Nephron (organoid): ENCODE results near the gene CBX2.

Source experiments
- H3K27ac Mint-ChIP-seq, 3 experiments: 2 replicates each; pipeline ENCODE4 v1.8.0; 2020; ENCODE audit warnings: mixed read lengths in 3 of 3, mild to moderate bottlenecking in 2 of 3, moderate library complexity in 1 of 3
- H3K27me3 Mint-ChIP-seq: 2 replicates; pipeline ENCODE4 v1.8.0; 2021; ENCODE audit warnings: low read depth, mild to moderate bottlenecking, moderate library complexity, mixed read lengths
- H3K36me3 Mint-ChIP-seq: 2 replicates; pipeline ENCODE4 v1.8.0; 2020; ENCODE audit warnings: low read depth, mixed read lengths
- H3K4me1 Mint-ChIP-seq: 2 replicates; pipeline ENCODE4 v1.8.0; 2020; ENCODE audit warnings: mixed read lengths
- H3K4me3 Mint-ChIP-seq, 3 experiments: 2 replicates each; pipeline ENCODE4 v1.8.0; 2020; ENCODE audit warnings: mild to moderate bottlenecking in 3 of 3, mixed read lengths in 3 of 3, moderate library complexity in 2 of 3
- H3K9me3 Mint-ChIP-seq: 2 replicates; pipeline ENCODE4 v1.8.0; 2020; ENCODE audit warnings: mixed read lengths
- TF ChIP-seq, protein P1 (sequence below), 3 experiments: fragments of 200-600 bp; sonication (generic); IDR thresholded peaks; one replicate each; pipeline ENCODE4 v1.5.0; 2021; ENCODE audit warnings: antibody characterized with exemption in 3 of 3; ENCODE audit not compliant: unreplicated experiment in 3 of 3

CBX2 gene

DNA sequence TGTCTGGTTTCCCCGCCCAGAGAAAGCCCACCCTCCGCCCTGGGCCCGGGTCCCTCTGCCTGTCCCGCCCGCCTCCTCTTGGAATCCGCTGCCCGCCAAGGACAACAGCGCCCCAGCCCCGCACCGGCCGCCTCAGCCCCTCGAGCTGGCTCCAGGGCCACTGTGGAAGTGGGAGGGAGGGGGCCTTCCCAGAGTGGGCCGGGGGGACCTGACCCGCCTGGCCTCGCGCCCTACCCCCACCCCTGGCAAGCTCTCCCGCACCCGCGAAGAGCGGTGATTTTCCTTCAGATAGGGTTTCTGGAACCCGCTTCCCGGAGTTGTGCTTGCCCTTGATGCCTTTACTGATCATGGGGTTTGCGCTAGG lies 21.2 kb downstream of the CBX2 start:
- Mint-ChIP-seq H3K27ac (peak overlapping the region in 2 of 3 experiments; percentile 76 to 77), H3K36me3 (no peaks in the 10 kb centered on the region), H3K4me1 (peaks cover 38% of the 10 kb centered on the region), H3K4me3 (peak overlapping the region; percentile 77 to 90 (median 89)), H3K27me3 (peaks cover 74% of the 10 kb centered on the region), H3K9me3 (no peaks in the 10 kb centered on the region)
- TF ChIP-seq, protein P1, sequence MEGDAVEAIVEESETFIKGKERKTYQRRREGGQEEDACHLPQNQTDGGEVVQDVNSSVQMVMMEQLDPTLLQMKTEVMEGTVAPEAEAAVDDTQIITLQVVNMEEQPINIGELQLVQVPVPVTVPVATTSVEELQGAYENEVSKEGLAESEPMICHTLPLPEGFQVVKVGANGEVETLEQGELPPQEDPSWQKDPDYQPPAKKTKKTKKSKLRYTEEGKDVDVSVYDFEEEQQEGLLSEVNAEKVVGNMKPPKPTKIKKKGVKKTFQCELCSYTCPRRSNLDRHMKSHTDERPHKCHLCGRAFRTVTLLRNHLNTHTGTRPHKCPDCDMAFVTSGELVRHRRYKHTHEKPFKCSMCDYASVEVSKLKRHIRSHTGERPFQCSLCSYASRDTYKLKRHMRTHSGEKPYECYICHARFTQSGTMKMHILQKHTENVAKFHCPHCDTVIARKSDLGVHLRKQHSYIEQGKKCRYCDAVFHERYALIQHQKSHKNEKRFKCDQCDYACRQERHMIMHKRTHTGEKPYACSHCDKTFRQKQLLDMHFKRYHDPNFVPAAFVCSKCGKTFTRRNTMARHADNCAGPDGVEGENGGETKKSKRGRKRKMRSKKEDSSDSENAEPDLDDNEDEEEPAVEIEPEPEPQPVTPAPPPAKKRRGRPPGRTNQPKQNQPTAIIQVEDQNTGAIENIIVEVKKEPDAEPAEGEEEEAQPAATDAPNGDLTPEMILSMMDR (IDR thresholded peaks at IDR 0.05; ENCODE audit: unreplicated experiment in 3 of 3): no peak

DNA sequence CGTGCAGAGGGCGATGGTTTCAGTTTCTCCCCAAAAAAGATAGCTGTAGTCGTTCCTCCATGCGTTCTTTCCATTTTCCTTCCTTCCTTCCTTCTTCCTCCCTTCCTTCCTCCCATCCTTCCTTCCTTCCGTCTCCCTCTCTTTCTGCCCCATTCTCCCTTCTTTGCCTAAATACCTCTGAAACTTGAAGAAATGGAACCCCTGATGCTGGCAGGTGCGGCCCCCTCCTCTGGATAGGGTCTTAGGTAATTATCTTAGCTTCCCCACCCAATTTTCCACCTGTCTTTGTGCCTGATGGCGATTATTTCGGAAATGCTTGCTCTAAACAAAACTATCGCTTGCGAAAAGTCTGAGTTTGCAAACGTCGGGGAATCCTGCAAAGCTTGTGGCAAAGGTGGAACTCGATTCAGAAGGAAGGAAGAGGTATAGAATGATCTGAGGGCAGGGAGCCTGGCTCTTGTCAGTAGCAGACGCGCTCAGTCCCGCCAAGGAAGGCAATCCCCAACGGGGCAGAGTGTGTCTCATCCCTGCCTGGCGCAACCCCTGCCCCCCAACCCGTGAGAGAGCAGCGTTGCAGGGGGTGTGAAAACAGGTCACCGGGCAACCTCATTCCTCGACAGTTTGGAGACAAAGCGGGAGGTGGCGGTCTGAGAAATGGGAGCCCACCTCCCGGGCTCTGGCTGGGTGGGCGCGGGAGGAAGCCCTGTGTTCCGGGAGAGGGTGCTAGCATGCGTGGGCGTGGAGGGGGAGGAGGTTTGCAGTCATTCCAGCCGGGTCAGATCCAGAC lies 21.8 kb downstream of the CBX2 start:
- Mint-ChIP-seq H3K27me3 (peaks cover 76% of the 10 kb centered on the region), H3K4me3 (peak overlapping the region; percentile 68 to 85 (median 77)), H3K36me3 (no peaks in the 10 kb centered on the region), H3K4me1 (peaks cover 42% of the 10 kb centered on the region), H3K27ac (peak overlapping the region; percentile 65 to 77 (median 76)), H3K9me3 (no peaks in the 10 kb centered on the region)
- TF ChIP-seq, protein P1 (IDR thresholded peaks at IDR 0.05; ENCODE audit: unreplicated experiment in 3 of 3): no peak

DNA sequence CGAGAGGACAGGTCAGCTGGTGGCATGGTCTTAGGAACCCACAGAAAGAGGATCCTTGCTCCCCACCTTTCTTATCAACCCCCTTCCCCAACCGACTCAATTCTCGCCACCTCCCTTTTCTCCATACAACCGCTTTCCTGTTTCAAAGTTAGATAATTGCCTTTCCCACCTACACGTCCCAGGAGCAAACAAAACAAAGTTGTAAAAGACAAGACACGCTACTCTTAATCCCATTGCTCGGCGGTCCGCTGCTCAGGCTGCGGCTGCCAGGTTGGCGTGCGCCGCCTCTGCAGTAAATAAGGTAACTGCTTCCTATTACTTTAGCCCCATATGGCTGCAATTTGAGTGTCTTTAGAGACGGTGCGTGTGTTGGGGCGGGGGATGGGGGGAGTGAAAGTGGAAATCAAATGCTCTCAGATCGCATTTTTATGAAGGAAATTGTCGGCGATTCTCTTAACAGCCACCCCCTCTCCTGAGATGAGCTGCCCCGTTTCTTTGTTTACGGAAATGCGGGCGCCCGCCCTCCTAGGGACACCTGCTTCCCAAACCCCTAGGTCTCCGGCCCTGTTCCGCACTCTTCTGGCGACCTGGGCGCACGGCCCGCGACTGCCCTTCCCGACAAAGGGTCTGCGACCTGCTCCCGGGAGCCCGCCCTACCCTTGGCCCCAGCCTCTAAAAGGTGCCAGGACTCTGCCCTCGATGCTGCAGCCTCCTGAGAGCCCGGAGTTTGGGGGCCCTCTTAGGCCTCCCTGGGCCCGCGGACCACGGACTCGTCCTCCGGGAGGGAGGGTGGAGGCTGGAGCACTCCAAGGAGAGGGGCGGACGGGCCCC lies 22.6 kb downstream of the CBX2 start:
- H3K4me1 Mint-ChIP-seq: peaks cover 46% of the 10 kb centered on the region
- no peaks in the 10 kb centered on the region for H3K9me3 Mint-ChIP-seq
- H3K27ac Mint-ChIP-seq: peak overlapping the region; percentile 46 to 86 (median 65)
- H3K36me3 Mint-ChIP-seq: no peaks in the 10 kb centered on the region
- H3K27me3 Mint-ChIP-seq: peaks cover 83% of the 10 kb centered on the region
- TF ChIP-seq, protein P1 (IDR thresholded peaks at IDR 0.05; ENCODE audit: unreplicated experiment in 3 of 3): no peak
- peak overlapping the region; percentile 78 to 91 (median 85) for H3K4me3 Mint-ChIP-seq

DNA sequence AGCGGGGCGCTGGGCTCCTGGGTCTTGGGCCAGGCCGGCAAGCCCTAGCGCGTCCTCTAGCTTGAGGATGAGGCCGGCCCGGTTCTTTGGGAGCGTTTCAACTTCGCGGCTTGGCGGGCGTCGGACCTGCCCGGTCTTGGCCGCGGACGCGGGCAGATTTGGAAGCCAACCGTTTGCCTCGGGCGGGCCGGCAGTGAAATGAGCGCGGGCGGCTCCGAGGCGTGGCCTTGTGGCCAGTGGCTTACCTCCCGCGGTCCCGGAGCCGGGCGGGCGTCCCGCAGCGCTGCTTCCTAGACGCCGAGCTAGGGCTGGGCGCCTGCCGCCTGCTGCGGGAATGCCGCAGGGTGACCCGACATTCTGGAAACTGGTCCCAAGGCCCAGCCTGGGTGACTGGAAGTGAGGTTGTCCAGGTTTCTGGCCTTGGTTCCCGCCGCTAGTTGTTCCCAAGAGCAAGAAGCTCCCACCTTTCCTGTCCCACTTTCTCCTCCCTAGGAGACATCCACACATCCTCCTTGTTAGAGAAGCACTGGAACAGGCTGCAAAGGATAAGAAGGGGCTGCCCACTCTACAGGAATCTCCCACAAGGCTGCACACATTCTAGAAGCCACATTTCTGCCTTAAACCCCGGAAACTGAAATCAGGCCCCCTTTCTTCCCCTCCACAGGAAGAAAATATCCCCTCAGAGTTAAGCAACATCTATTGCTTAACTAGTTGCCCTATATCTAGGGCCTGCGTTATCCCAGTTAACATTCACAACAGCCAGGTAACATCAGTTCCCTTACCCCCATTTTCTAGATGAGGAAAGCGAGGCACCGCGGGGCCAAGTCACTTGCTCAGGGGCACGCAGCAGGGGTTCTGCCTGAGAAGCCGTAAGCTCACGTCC lies 23.4 kb downstream of the CBX2 start:
- Mint-ChIP-seq H3K27me3 (peaks cover 87% of the 10 kb centered on the region), H3K27ac (no peak overlapping the region), H3K9me3 (no peaks in the 10 kb centered on the region), H3K4me1 (peaks cover 37% of the 10 kb centered on the region), H3K36me3 (no peaks in the 10 kb centered on the region), H3K4me3 (peak overlapping the region in 2 of 3 experiments; percentile 44 to 64)
- TF ChIP-seq, protein P1 (IDR thresholded peaks at IDR 0.05; ENCODE audit: unreplicated experiment in 3 of 3): no peak

DNA sequence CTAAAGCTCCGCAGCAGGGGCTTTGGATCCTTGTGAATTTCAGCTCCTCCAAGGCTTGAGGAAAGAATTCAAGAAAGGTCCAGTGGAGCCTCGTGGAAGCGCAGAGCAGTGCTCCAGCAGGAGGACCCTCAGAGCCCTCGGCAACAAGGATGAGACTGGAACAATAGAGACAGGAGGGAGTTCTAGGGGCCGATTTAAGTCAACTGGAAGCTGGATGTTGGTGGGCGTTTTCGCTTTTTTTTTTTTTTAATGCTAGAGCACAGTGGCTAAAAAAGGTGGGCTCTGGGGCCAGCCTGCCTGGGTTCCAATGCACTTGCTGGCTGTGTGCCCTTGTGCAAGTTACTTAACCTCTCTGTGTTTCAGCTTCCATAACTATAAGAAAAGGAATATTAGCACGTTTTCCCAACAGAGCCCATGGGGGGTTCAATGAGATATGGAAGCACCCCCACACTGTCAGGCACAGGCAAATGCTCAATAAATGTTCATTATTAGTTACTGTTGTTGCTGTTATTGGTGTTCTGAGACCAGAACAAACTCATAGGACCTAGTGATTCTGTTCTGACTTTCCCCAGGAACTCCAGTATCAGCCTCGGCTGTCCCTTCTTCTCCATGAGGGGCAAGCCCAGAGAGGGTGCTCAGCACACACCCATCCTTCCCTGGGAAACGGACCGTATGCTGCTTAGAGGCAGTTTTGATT lies 24.2 kb downstream of the CBX2 start:
- no peaks in the 10 kb centered on the region for H3K9me3 Mint-ChIP-seq
- no peak overlapping the region for H3K27ac Mint-ChIP-seq
- H3K27me3 Mint-ChIP-seq: peaks cover 90% of the 10 kb centered on the region
- H3K4me3 Mint-ChIP-seq: peak overlapping the region; percentile 37 to 69 (median 64)
- TF ChIP-seq, protein P1 (IDR thresholded peaks at IDR 0.05; ENCODE audit: unreplicated experiment in 3 of 3): no peak
- H3K36me3 Mint-ChIP-seq: no peaks in the 10 kb centered on the region
- H3K4me1 Mint-ChIP-seq: peaks cover 36% of the 10 kb centered on the region
